HG03135 (cell line): Measurements from ENCODE around the gene ATP5PD.

Experiments used
- ATAC-seq: cut with Tn5 transposase; IDR thresholded peaks from one replicate; pipeline ENCODE4 v1.9.1; 2021; ENCODE audit warnings: mild to moderate bottlenecking, moderate library complexity; ENCODE audit not compliant: unreplicated experiment

Gene ATP5PD

DNA sequence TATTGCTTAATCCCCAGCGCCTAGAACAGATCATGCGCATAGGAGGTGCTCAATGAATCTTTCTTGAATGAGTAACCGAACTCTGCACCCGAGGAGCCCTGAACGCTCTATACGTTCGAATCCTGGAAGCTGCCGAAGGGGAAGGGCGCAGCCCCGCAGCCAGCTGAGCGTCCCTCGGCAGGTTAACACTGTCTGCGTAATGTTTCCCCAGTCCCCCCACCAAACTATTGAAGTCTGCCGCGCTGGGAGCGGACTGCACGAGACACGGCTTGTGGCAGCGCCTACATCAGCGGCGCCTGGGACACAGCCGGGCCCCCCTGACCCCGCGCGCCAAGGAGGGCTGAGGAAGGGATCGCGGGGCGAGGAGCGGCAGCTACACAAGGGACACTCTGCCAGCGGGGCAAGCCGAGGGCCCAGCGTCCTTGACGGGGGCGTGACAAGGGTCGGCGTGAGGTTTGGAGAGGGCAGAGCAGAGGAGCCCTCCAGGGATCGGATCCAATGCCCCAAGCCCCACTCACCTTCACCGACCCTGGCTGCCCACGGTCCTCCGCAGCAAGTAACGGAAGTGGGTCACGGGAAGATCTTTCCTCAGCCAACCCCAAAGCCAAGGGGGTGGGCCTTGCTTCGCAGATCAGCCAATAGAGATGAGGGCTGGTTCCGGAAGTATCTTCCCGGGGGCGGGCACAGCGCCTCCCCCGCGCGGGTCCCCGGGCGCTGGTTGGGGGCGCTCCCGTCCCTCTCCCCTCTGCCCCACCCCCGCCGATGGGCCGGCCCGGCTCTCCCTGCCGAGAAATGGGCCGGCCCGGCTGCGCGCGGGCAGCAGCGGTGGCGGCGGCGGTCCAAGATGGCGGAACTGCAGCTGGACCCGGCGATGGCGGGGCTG lies at the start of gene ATP5PD, which contains the start of gene KCTD2:
ATP5PD (minus strand) TSS at position 563 of the 883 bp plus-strand sequence. CDS start 4,319 bp downstream, outside the sequence.
KCTD2 (plus strand) TSS at position 819 of the 883 bp plus-strand sequence; CDS start at position 845, 26 bp downstream.
- peak; percentile 96 for ATAC-seq

- no peak for ATAC-seq
These were observed 49.4 kb upstream of the ATP5PD start for GRCh38 chr17:75096082-75096625.

GRCh38 chr17:75094871-75095399 lies 48.2 kb upstream of the ATP5PD start:
- ATAC-seq: no peak

DNA sequence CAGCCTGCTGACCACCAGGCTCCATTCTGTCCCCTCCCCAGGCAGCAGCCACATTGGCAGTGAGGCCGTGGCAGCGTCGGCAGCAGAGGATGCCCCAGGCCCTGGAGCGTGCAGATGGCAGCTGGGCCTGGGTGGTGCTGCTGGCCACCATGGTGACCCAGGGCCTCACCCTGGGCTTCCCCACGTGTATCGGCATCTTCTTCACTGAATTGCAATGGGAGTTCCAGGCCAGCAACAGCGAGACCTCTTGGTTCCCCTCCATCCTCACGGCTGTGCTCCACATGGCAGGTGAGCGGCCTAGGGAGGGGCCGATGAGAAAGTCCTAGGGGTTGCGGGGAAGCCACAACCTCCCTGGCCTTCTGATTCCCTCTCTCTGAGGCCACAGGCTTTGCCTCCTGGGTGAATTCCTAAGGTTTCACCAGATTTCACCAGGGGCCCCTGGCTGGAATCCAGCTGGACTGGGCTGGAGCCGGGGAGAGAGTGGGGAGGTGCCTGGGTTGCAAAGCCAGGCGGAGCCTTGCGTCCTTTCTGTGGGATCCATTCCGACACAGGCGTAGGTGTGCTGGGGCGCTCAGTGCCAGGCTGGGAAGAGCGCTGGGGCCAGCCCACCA lies 46.9 kb upstream of the ATP5PD start:
- ATAC-seq: no peak

- ATAC-seq: no peak
These were observed 45.1 kb upstream of the ATP5PD start for GRCh38 chr17:75091855-75092327.

GRCh38 chr17:75090871-75091854 lies 44.4 kb upstream of the ATP5PD start:
- no peak for ATAC-seq

DNA sequence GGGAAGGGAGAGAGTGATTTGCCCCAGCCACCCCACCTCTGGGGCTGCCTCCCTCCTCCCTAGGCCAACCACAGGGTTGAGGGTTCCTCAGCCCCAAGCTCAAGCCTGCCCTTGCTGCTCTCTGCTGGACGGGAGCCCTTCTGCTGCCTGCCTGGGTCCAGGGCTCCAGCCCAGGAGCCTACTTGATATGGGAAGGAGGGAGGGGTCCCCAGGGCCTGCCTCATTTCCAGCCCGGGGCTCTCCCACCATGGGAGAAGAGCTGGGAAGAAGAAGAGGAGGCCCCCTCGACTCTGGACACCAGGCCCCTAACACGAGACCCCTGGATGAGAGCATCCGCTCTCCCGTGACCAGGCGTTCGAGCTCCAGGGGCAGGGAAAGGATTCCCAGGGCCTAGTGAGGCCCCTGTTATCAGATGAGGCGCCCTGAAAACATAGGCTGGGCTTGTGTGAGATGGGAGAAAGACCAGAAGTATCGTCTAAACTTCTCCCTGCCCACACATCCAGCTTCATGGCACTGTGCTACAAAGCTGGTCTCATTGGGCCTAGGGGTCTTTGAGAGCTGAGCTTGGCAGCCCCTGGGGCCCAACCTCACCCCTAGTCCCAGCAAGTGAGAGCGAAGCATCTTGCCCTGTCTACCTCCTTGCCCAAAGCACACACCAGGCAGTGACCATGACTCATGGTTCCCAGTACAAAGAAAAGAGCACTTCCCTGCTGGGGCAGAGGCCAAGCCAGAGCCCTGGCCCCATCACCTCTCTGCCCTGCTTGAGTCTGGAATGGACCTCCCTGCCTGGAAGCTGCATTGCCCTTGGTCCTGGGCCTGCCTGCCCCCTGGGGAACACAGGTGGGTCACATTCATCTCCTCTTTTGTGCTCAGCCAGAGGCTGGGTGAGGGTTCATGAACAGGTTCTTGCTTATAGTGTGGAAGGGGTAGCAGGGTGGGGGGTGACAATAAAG lies 42.0 kb upstream of the ATP5PD start:
- no peak for ATAC-seq

GRCh38 chr17:75087558-75088453 lies 41.0 kb upstream of the ATP5PD start, which contains the start of gene SLC16A5:
SLC16A5 (plus strand) TSS chr17:75087954; CDS start chr17:75093637, 5,683 bp downstream.
- ATAC-seq: peak; percentile 63

DNA sequence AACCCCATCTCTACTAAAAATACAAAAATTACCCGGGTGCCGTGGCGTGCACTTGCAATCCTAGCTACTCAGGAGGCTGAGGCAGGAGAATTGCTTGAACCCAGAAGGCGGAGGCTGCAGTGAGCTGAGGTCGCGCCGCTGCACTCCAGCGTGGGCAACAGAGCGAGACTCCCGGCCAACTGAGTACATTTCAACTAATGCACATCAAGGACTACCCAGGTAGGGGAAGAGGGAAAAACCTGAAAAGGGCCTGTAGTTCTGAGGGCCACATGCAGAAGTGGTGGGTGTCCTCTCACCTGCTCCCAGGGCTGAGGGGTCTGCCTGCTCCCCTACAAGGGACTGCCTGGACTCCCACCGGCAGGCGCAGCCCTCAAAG lies 40.4 kb upstream of the ATP5PD start:
- no peak for ATAC-seq

GRCh38 chr17:75086496-75087181 lies 39.9 kb upstream of the ATP5PD start:
- no peak for ATAC-seq

DNA sequence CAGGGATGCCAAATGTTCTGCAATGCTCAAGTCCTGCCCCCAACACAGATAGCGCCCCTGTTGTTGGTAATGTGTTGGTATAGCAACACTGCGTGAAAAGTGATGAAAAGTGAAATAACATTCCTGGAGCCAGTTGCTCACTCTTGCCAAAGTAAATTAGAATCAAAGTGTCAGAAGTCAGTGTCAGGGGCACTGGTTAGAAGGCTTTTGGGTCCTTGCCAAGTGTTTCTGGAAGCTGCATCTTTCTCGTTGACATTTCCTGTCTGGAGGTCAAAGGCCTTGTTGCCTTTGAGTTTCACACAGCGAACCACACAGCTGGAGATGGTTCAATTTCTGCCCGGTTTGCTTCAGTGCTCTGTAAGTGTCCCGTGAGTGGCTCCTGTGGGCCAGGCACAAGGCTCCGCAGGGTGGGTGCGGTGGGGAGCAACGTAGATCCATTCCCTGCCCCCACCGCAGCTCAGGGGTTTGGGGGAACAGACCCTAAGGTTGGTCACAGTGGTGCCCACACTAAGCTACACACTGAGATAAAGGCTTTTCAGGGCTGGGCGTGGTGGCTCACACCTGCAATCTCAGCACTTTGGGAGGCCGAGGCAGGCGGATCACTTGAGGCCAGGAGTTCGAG lies 37.4 kb upstream of the ATP5PD start:
- no peak for ATAC-seq

DNA sequence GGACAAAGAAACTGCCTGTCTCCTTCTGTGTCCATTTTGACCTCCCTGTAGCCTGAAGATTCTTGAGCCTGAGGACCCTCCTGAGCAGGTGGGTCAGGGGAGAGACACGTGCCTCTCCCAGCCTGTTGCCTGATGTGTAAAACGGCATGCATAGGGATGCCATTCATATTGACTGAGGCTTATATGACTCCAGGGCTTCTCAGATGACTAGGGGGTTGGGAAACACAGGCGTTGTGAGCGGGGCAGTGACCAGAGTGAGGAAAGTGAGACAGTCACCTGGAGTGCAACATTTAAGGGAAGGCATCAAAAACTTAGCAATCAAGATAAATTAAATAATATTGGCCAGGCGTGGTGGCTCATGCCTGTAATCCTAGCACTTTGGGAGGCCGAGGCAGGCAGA lies 35.9 kb upstream of the ATP5PD start:
- no peak for ATAC-seq

- no peak for ATAC-seq
These were observed 35.1 kb upstream of the ATP5PD start for GRCh38 chr17:75081611-75082540.

GRCh38 chr17:75079023-75079373 lies 32.2 kb upstream of the ATP5PD start:
- ATAC-seq: no peak

DNA sequence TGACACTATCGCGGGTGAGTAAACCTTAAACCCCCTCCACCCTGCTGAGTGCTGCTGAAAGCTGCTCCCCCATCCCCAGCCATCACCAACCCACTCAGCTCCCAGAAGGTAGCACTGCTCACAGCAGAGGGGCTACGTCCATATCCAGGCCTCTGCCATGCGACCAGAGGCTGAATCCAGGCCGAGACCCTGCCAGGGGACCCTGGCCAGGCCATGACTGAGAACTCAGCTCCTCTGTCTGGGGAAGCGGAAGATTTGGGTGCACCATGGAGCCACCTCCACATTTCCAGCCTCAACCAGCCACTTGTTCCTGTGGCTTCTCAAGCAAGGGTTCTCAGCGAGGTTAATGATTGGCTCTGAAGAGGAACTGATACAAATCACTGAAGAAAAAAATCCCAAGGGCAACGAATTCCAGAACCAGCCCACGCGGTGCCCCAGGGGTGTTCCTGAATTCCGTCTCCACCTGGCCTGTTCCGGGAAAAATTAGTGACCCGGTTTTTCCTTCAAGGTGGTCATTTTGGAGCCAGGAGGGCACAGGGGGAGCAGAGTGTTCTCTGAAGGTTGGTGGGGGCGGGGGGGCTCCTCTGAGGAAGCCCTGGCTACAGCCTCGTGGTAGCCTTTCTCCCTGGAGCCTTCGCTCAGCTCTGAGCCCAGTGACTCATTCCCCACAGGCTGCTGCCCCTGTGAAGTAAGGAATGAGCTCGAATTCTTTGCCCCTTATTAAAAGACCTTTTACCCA lies 31.7 kb upstream of the ATP5PD start:
- peak; percentile 42 for ATAC-seq
